M059J (cell line): ENCODE results near the gene KLRF1. TPM values are rescaled to one million over a fixed set of nuclear protein-coding genes. Genes with fewer than 3 reads are reported as not detected.

Experiments used
- DNase-seq: peaks from one replicate; pipeline ENCODE4 v3.0.0-alpha.2; 2012; ENCODE audit warnings: low read depth
- total RNA-seq: library from RNA; depleted of rRNA; stranded (reverse); fragments of >200 nt; shearing (Covaris generic); gene quantifications from 2 replicates; pipeline ENCODE4 v1.2.3, GENCODE V29; 2014; rRNA removed

KLRF1 gene
- 0.69 and 0.98 TPM in 2 replicates for total RNA-seq

- DNase-seq: no peak
Observed at GRCh38 chr12:9827209-9827888, at the start of gene KLRF1. Gene KLRF1 (plus strand): TSS chr12:9827481. CDS start chr12:9827545, 64 bp downstream.

- DNase-seq: no peak
Observed at GRCh38 chr12:9779209-9779608, 48.1 kb upstream of the KLRF1 start.

- DNase-seq: no peak
Observed at GRCh38 chr12:9781360-9781759, 45.9 kb upstream of the KLRF1 start.

- DNase-seq: no peak
Observed at GRCh38 chr12:9782547-9783382, 44.5 kb upstream of the KLRF1 start.

- DNase-seq: no peak
Observed at GRCh38 chr12:9784326-9784725, 43.0 kb upstream of the KLRF1 start.

GRCh38 chr12:9784816-9785215 lies 42.5 kb upstream of the KLRF1 start:
- DNase-seq: no peak

GRCh38 chr12:9786726-9787717 lies 40.3 kb upstream of the KLRF1 start:
- peak; percentile 41 for DNase-seq

- DNase-seq: no peak
Observed at GRCh38 chr12:9792185-9792900, 34.9 kb upstream of the KLRF1 start.

- peak; percentile 68 for DNase-seq
Observed at GRCh38 chr12:9792961-9793617, 34.2 kb upstream of the KLRF1 start.

- no peak for DNase-seq
Observed at GRCh38 chr12:9793779-9794395, 33.4 kb upstream of the KLRF1 start.

GRCh38 chr12:9794484-9795093 lies 32.7 kb upstream of the KLRF1 start:
- DNase-seq: no peak

GRCh38 chr12:9795945-9796344 lies 31.3 kb upstream of the KLRF1 start:
- no peak for DNase-seq

- DNase-seq: no peak
Observed at GRCh38 chr12:9796346-9796745, 30.9 kb upstream of the KLRF1 start.

GRCh38 chr12:9796971-9797370 lies 30.3 kb upstream of the KLRF1 start:
- DNase-seq: peak; percentile 45

- DNase-seq: peak; percentile 79
Observed at GRCh38 chr12:9797722-9798619, 29.3 kb upstream of the KLRF1 start.

- DNase-seq: no peak
Observed at GRCh38 chr12:9799961-9800360, 27.3 kb upstream of the KLRF1 start.

- DNase-seq: no peak
Observed at GRCh38 chr12:9805883-9806282, 21.4 kb upstream of the KLRF1 start.

GRCh38 chr12:9806714-9807113 lies 20.6 kb upstream of the KLRF1 start:
- DNase-seq: no peak

- DNase-seq: no peak
Observed at GRCh38 chr12:9808504-9808903, 18.8 kb upstream of the KLRF1 start.
